Measurements from ENCODE around the gene VANGL2. TPM values are rescaled to one million over a fixed set of nuclear protein-coding genes. Genes with fewer than 3 reads are reported as not detected.

Gene VANGL2
- total and polyA plus RNA-seq, 4 donors: 0.07 to 1.4 (median 0.12) TPM

DNA sequence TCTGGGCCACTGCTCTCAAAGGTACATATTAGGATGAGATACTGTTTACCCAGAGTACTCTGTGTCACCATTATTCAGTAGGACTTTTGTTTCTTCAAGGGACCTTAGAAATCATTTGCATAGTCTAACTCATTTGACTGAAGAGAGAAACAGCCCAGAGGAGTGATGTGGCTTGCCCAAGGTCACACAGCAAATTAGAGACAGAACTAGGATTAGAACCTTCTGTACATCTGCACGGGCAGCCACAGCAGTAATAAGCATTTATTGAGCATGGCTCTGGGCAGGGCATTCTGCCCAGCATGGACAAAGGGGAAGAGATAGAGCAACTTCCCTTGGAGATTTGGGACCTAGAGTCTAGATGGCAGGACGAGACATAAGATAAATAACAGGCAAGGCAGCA, 39.2 kb upstream of the VANGL2 start:
- no peaks in the 10 kb centered on the region for H3K4me1 ChIP-seq (ENCODE audit: control insufficient read depth in 4 of 4, insufficient read depth in 4 of 4, low read length in 3 of 4)
- H3K27me3 ChIP-seq (ENCODE audit: control insufficient read depth in 4 of 4, insufficient read depth in 4 of 4, low read length in 3 of 4): no peaks in the 10 kb centered on the region
- H3K27ac ChIP-seq (ENCODE audit: low read depth in 1 of 2, low read length in 2 of 2): no peak overlapping the region
- WGBS: 81% methylated on average over 2 of the region's 2 CpGs
- no peaks in the 10 kb centered on the region for H3K9me3 ChIP-seq (ENCODE audit: control insufficient read depth in 4 of 4, low read length in 3 of 4)
- no peak overlapping the region for H3K4me3 ChIP-seq (ENCODE audit: low read depth in 1 of 3, low read length in 3 of 3)
- TF ChIP-seq EGR1 (IDR thresholded peaks at IDR 0.05; ENCODE audit: low read depth in 2 of 2) (no peak), NR2F2 (IDR thresholded peaks at IDR 0.05) (no peak), JUND (IDR thresholded peaks at IDR 0.05) (no peak), FOXA2 (IDR thresholded peaks at IDR 0.05) (no peak), YY1 (IDR thresholded peaks at IDR 0.05) (no peak), TAF1 (conservative IDR thresholded peaks at IDR 0.05) (no peak), FOXA1 (IDR thresholded peaks at IDR 0.05) (no peak), HNF4A (conservative IDR thresholded peaks at IDR 0.05) (no peak), RXRA (IDR thresholded peaks at IDR 0.05) (no peak), SP1 (IDR thresholded peaks at IDR 0.05) (no peak), GABPA (IDR thresholded peaks at IDR 0.05 in 1 of 2, conservative IDR thresholded peaks at IDR 0.05 in 1 of 2) (no peak), RAD21 (IDR thresholded peaks at IDR 0.05) (no peak)
- TF ChIP-seq, protein P1, sequence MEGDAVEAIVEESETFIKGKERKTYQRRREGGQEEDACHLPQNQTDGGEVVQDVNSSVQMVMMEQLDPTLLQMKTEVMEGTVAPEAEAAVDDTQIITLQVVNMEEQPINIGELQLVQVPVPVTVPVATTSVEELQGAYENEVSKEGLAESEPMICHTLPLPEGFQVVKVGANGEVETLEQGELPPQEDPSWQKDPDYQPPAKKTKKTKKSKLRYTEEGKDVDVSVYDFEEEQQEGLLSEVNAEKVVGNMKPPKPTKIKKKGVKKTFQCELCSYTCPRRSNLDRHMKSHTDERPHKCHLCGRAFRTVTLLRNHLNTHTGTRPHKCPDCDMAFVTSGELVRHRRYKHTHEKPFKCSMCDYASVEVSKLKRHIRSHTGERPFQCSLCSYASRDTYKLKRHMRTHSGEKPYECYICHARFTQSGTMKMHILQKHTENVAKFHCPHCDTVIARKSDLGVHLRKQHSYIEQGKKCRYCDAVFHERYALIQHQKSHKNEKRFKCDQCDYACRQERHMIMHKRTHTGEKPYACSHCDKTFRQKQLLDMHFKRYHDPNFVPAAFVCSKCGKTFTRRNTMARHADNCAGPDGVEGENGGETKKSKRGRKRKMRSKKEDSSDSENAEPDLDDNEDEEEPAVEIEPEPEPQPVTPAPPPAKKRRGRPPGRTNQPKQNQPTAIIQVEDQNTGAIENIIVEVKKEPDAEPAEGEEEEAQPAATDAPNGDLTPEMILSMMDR (IDR thresholded peaks at IDR 0.05; ENCODE audit: low read depth, low read length, missing input control): no peak
- TF ChIP-seq, protein P2, sequence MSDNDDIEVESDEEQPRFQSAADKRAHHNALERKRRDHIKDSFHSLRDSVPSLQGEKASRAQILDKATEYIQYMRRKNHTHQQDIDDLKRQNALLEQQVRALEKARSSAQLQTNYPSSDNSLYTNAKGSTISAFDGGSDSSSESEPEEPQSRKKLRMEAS (IDR thresholded peaks at IDR 0.05): no peak
- TF ChIP-seq, protein P3, sequence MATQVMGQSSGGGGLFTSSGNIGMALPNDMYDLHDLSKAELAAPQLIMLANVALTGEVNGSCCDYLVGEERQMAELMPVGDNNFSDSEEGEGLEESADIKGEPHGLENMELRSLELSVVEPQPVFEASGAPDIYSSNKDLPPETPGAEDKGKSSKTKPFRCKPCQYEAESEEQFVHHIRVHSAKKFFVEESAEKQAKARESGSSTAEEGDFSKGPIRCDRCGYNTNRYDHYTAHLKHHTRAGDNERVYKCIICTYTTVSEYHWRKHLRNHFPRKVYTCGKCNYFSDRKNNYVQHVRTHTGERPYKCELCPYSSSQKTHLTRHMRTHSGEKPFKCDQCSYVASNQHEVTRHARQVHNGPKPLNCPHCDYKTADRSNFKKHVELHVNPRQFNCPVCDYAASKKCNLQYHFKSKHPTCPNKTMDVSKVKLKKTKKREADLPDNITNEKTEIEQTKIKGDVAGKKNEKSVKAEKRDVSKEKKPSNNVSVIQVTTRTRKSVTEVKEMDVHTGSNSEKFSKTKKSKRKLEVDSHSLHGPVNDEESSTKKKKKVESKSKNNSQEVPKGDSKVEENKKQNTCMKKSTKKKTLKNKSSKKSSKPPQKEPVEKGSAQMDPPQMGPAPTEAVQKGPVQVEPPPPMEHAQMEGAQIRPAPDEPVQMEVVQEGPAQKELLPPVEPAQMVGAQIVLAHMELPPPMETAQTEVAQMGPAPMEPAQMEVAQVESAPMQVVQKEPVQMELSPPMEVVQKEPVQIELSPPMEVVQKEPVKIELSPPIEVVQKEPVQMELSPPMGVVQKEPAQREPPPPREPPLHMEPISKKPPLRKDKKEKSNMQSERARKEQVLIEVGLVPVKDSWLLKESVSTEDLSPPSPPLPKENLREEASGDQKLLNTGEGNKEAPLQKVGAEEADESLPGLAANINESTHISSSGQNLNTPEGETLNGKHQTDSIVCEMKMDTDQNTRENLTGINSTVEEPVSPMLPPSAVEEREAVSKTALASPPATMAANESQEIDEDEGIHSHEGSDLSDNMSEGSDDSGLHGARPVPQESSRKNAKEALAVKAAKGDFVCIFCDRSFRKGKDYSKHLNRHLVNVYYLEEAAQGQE (IDR thresholded peaks at IDR 0.05): no peak
- TF ChIP-seq, protein P4, sequence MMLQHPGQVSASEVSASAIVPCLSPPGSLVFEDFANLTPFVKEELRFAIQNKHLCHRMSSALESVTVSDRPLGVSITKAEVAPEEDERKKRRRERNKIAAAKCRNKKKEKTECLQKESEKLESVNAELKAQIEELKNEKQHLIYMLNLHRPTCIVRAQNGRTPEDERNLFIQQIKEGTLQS (IDR thresholded peaks at IDR 0.05): no peak
- TF ChIP-seq, protein P5, sequence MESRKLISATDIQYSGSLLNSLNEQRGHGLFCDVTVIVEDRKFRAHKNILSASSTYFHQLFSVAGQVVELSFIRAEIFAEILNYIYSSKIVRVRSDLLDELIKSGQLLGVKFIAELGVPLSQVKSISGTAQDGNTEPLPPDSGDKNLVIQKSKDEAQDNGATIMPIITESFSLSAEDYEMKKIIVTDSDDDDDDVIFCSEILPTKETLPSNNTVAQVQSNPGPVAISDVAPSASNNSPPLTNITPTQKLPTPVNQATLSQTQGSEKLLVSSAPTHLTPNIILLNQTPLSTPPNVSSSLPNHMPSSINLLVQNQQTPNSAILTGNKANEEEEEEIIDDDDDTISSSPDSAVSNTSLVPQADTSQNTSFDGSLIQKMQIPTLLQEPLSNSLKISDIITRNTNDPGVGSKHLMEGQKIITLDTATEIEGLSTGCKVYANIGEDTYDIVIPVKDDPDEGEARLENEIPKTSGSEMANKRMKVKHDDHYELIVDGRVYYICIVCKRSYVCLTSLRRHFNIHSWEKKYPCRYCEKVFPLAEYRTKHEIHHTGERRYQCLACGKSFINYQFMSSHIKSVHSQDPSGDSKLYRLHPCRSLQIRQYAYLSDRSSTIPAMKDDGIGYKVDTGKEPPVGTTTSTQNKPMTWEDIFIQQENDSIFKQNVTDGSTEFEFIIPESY (IDR thresholded peaks at IDR 0.05): no peak
- peaks cover 2 to 35% (median 25%) of the 10 kb centered on the region in 4 donors for H3K36me3 ChIP-seq (ENCODE audit: control insufficient read depth in 4 of 4, insufficient read depth in 3 of 4, low read depth in 1 of 4, low read length in 3 of 4)
- no peak for DNase-seq (ENCODE audit: low spot score)
- H3K9ac ChIP-seq (ENCODE audit: low read depth in 1 of 2, low read length in 2 of 2): no peak overlapping the region

DNA sequence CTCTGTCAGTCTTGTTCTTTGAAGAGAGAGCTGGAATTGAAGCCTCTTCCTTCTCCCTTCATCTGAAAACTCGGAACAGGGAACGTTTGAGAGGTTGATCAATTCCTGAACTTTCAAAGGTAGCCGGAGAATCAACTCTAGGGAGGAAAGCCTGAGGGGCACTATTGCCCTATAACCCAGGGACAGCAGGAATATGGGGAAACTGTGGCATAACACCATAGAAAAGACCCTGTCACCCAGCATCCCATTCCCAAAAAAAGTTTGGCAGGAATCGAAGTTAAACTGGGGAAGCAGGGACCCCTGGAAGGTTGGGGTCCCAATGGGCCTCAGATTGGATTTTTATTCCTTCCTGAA, 38.6 kb upstream of the VANGL2 start:
- Histone ChIP-seq H3K4me1 (ENCODE audit: control insufficient read depth in 4 of 4, insufficient read depth in 4 of 4, low read length in 3 of 4) (no peaks in the 10 kb centered on the region), H3K4me3 (ENCODE audit: low read depth in 1 of 3, low read length in 3 of 3) (no peak overlapping the region), H3K9me3 (ENCODE audit: control insufficient read depth in 4 of 4, low read length in 3 of 4) (no peaks in the 10 kb centered on the region), H3K9ac (ENCODE audit: low read depth in 1 of 2, low read length in 2 of 2) (no peak overlapping the region), H3K27me3 (ENCODE audit: control insufficient read depth in 4 of 4, insufficient read depth in 4 of 4, low read length in 3 of 4) (no peaks in the 10 kb centered on the region), H3K27ac (ENCODE audit: low read depth in 1 of 2, low read length in 2 of 2) (no peak overlapping the region), H3K36me3 (ENCODE audit: control insufficient read depth in 4 of 4, insufficient read depth in 3 of 4, low read depth in 1 of 4, low read length in 3 of 4) (peaks cover 2 to 29% (median 19%) of the 10 kb centered on the region in 4 donors)
- DNase-seq (ENCODE audit: low spot score): no peak
- whole genome bisulfite sequencing: 90% methylated on average over 4 of the region's 4 CpGs
- TF ChIP-seq, protein P1 (IDR thresholded peaks at IDR 0.05; ENCODE audit: low read depth, low read length, missing input control): no peak
- TF ChIP-seq JUND (IDR thresholded peaks at IDR 0.05) (no peak), TAF1 (conservative IDR thresholded peaks at IDR 0.05) (no peak)

All from liver (tissue), 9 donors.